IMR-90 (cell line): ENCODE data around the gene SMC6. TPM values are rescaled to one million over a fixed set of nuclear protein-coding genes. Genes with fewer than 3 reads are reported as not detected.

ENCODE experiments used
- ATAC-seq: fragments of 200-7000 bp; cut with Tn5 transposase; 2 replicates; pipeline ENCODE4 v1.9.1; 2020; ENCODE audit warnings: low read depth, mild to moderate bottlenecking, moderate library complexity
- BruUV-seq: library from RNA; stranded (reverse); fragments of 400-500 nt; replicated peaks from 2 replicates; lab custom pipeline; 2021; lab: Mats Ljungman, UMichigan
- CTCF ChIA-PET: fragments of 300-600 bp; formaldehyde crosslinking; extraction: SDS; loops from one replicate; lab custom pipeline; 2021; ENCODE audit warnings: antibody characterized with exemption; lab: Yijun Ruan, JAX
- POLR2A ChIA-PET: fragments of 300-600 bp; sonication (Branson Sonifier 250); formaldehyde crosslinking; loops from one replicate; lab custom pipeline; 2022; ENCODE audit warnings: antibody characterized with exemption; ENCODE audit not compliant: unreplicated experiment; lab: Charles Lee
- DNase-seq: peaks from one replicate; pipeline ENCODE4 v3.0.0; 2013
- H2AFZ ChIP-seq: replicated peaks from 2 replicates; pipeline ENCODE3; 2013; ENCODE audit warnings: low read length, mild to moderate bottlenecking; ENCODE audit not compliant: poor library complexity
- H2AK5ac ChIP-seq: 2 replicates; pipeline ENCODE4 v1.6.1; 2013; ENCODE audit warnings: low read depth, low read length, inconsistent platforms
- H2AK9ac ChIP-seq: replicated peaks from 2 replicates; pipeline ENCODE3; 2013; ENCODE audit warnings: mild to moderate bottlenecking, low read depth, low read length, moderate library complexity; ENCODE audit not compliant: poor library complexity
- H2BK120ac ChIP-seq: 2 replicates; pipeline ENCODE4 v1.6.1; 2013; ENCODE audit warnings: low read depth, low read length, inconsistent platforms
- H2BK15ac ChIP-seq: 3 replicates; pipeline ENCODE4 v1.6.1; 2013; ENCODE audit warnings: low read depth, low read length, inconsistent platforms
- H2BK20ac ChIP-seq: 2 replicates; pipeline ENCODE4 v1.6.1; 2013; ENCODE audit warnings: low read depth, mild to moderate bottlenecking, inconsistent platforms, low read length, moderate library complexity
- H2BK5ac ChIP-seq: 2 replicates; pipeline ENCODE4 v1.6.1; 2013; ENCODE audit warnings: mild to moderate bottlenecking, low read depth, low read length, inconsistent platforms; ENCODE audit not compliant: poor library complexity, severe bottlenecking
- H3K14ac ChIP-seq: replicated peaks from 2 replicates; pipeline ENCODE4 v1.6.1; 2013; ENCODE audit warnings: low read depth, low read length, inconsistent platforms
- H3K18ac ChIP-seq: 2 replicates; pipeline ENCODE4 v1.6.1; 2013; ENCODE audit warnings: low read depth, low read length, control low read depth
- H3K23ac ChIP-seq: 2 replicates; pipeline ENCODE4 v1.6.1; 2013; ENCODE audit warnings: low read depth, low read length, inconsistent platforms
- H3K27ac ChIP-seq: 2 replicates; pipeline ENCODE4 v1.5.1; 2013; ENCODE audit warnings: mild to moderate bottlenecking, control low read depth, low read length; ENCODE audit not compliant: insufficient read depth
- H3K27me3 ChIP-seq: 2 replicates; pipeline ENCODE4 v1.6.1; 2013; ENCODE audit warnings: low read length; ENCODE audit not compliant: control insufficient read depth, insufficient read depth
- H3K36me3 ChIP-seq: 2 replicates; pipeline ENCODE4 v1.6.1; 2013; ENCODE audit warnings: low read length, mixed read lengths; ENCODE audit not compliant: control insufficient read depth, insufficient read depth
- H3K4ac ChIP-seq: 2 replicates; pipeline ENCODE4 v1.6.1; 2013; ENCODE audit warnings: low read depth, low read length, inconsistent platforms
- H3K4me1 ChIP-seq: 2 replicates; pipeline ENCODE4 v1.6.1; 2013; ENCODE audit warnings: low read length, mixed read lengths; ENCODE audit not compliant: control insufficient read depth, insufficient read depth
- H3K4me2 ChIP-seq: 2 replicates; pipeline ENCODE4 v1.6.1; 2013; ENCODE audit warnings: low read depth, mild to moderate bottlenecking, control low read depth, low read length, moderate library complexity
- H3K4me3 ChIP-seq: 2 replicates; pipeline ENCODE4 v1.5.1; 2013; ENCODE audit warnings: low read depth, mild to moderate bottlenecking, control low read depth, low read length, moderate library complexity; ENCODE audit not compliant: insufficient read depth
- H3K56ac ChIP-seq: 2 replicates; pipeline ENCODE4 v1.6.1; 2013; ENCODE audit warnings: low read length, inconsistent platforms; ENCODE audit not compliant: insufficient read depth; ENCODE audit errors: extremely low read depth
- H3K79me1 ChIP-seq, 2 experiments: 2 replicates each; pipeline ENCODE4 v1.6.1; 2013; ENCODE audit warnings: low read length in 2 of 2, inconsistent platforms in 1 of 2, low read depth in 1 of 2
- H3K9ac ChIP-seq: 2 replicates; pipeline ENCODE4 v1.6.1; 2013; ENCODE audit warnings: low read depth, low read length, control low read depth
- H3K9me1 ChIP-seq: 2 replicates; pipeline ENCODE4 v1.6.1; 2013; ENCODE audit warnings: low read length, inconsistent platforms; ENCODE audit not compliant: insufficient read depth
- H3K9me3 ChIP-seq: 2 replicates; pipeline ENCODE4 v1.6.1; 2013; ENCODE audit warnings: low read length; ENCODE audit not compliant: control insufficient read depth, insufficient read depth
- H4K20me1 ChIP-seq: 2 replicates; pipeline ENCODE4 v1.6.1; 2013; ENCODE audit warnings: low read length, inconsistent platforms; ENCODE audit not compliant: insufficient read depth
- H4K5ac ChIP-seq: 2 replicates; pipeline ENCODE4 v1.6.1; 2013; ENCODE audit warnings: mild to moderate bottlenecking, low read depth, low read length, control low read depth
- H4K8ac ChIP-seq, 2 experiments: 2 replicates each; pipeline ENCODE4 v1.6.1; 2013; ENCODE audit warnings: low read depth in 2 of 2, low read length in 2 of 2, control low read depth in 1 of 2, inconsistent platforms in 1 of 2
- H4K91ac ChIP-seq: 2 replicates; pipeline ENCODE4 v1.6.1; 2013; ENCODE audit warnings: low read depth, low read length, inconsistent platforms; ENCODE audit not compliant: insufficient read depth
- BHLHE40 ChIP-seq: fragments of 150-350 bp; IDR thresholded peaks from 2 replicates; pipeline ENCODE4 v1.6.1; 2016; ENCODE audit warnings: mild to moderate bottlenecking, low read depth, low read length
- CEBPB ChIP-seq: IDR thresholded peaks from 2 replicates; pipeline ENCODE4 v1.6.1; 2012; ENCODE audit warnings: low read depth, low read length, improper control_type of control experiment
- CHD1 ChIP-seq: IDR thresholded peaks from 2 replicates; pipeline ENCODE4 v1.6.1; 2012; ENCODE audit warnings: low read depth, low read length, improper control_type of control experiment
- ELK1 ChIP-seq: fragments of 150-350 bp; IDR thresholded peaks from 2 replicates; pipeline ENCODE4 v1.6.1; 2016; ENCODE audit warnings: low read depth, mild to moderate bottlenecking, low read length, moderate library complexity, borderline replicate concordance
- FOS ChIP-seq: fragments of 150-350 bp; IDR thresholded peaks from 2 replicates; pipeline ENCODE4 v1.6.1; 2016; ENCODE audit warnings: low read depth, low read length
- MAFK ChIP-seq: IDR thresholded peaks from 2 replicates; pipeline ENCODE4 v1.6.1; 2012; ENCODE audit warnings: low read depth, low read length, improper control_type of control experiment
- MAZ ChIP-seq: IDR thresholded peaks from 2 replicates; pipeline ENCODE4 v1.6.1; 2012; ENCODE audit warnings: low read depth, mild to moderate bottlenecking, low read length, improper control_type of control experiment, moderate library complexity, borderline replicate concordance
- MXI1 ChIP-seq: IDR thresholded peaks from 2 replicates; pipeline ENCODE4 v1.6.1; 2012; ENCODE audit warnings: low read depth, mild to moderate bottlenecking, low read length, moderate library complexity, borderline replicate concordance
- NFE2L2 ChIP-seq: fragments of 150-350 bp; IDR thresholded peaks from 2 replicates; pipeline ENCODE4 v1.6.1; 2016; ENCODE audit warnings: low read depth, mild to moderate bottlenecking, low read length
- POLR2A ChIP-seq: IDR thresholded peaks from 2 replicates; pipeline ENCODE4 v1.6.1; 2012; ENCODE audit warnings: mild to moderate bottlenecking, low read depth, low read length
- RAD21 ChIP-seq: IDR thresholded peaks from 2 replicates; pipeline ENCODE4 v1.6.1; 2012; ENCODE audit warnings: low read length, improper control_type of control experiment
- RCOR1 ChIP-seq: IDR thresholded peaks from 2 replicates; pipeline ENCODE4 v1.6.1; 2012; ENCODE audit warnings: mild to moderate bottlenecking, low read length, improper control_type of control experiment; ENCODE audit not compliant: insufficient replicate concordance
- RFX5 ChIP-seq: IDR thresholded peaks from 2 replicates; pipeline ENCODE4 v1.8.0; 2012; ENCODE audit warnings: low read depth, mild to moderate bottlenecking, low read length, moderate library complexity
- SMC3 ChIP-seq: fragments of 150-350 bp; IDR thresholded peaks from 2 replicates; pipeline ENCODE4 v1.6.1; 2016; ENCODE audit warnings: low read depth, mild to moderate bottlenecking, antibody characterized with exemption, low read length, moderate library complexity
- whole genome bisulfite sequencing, 2 experiments: methylation state at CpG; one replicate each; pipeline versions ENCODE4 v1.1.5 to v1.1.7; 2013; ENCODE audit warnings: missing lambda C conversion rate in 2 of 2; ENCODE audit not compliant: insufficient read length in 1 of 2; ENCODE audit errors: extremely low coverage in 2 of 2; 5-methylcytosine and 5-hydroxymethylcytosine counted together
- dilution Hi-C: fragments of 300-500 bp; cut with HindIII; formaldehyde crosslinking; loops from one replicate; pipeline ENCODE4 v1.14.3; 2018; ENCODE audit warnings: low sequenced_read_pairs; ENCODE audit not compliant: unreplicated experiment
- in situ Hi-C: fragments of 300-500 bp; cut with MboI; formaldehyde crosslinking; loops from 3 replicates; pipeline ENCODE4 v1.14.3; 2019; ENCODE audit warnings: low sequenced_read_pairs, inconsistent platforms, mixed read lengths
- intact Hi-C: fragments of 100-400 bp; cut with micrococcal nuclease; formaldehyde crosslinking; loops from 2 replicates; pipeline ENCODE4 v1.10.0; 2022
- polyA plus RNA-seq, 3 experiments: library from polyadenylated mRNA; depleted of rRNA; stranded (reverse); fragments of >200 nt; gene quantifications; 2 replicates each; pipeline ENCODE4 v1.2.3, GENCODE V29; 2012; ENCODE audit warnings: low replicate concordance in 1 of 3
- total RNA-seq: library from RNA; depleted of rRNA; stranded (reverse); fragments of >200 nt; gene quantifications from 2 replicates; pipeline ENCODE4 v1.2.3, GENCODE V29; 2012
- TF ChIP-seq, protein P1 (sequence below): fragments of 150-350 bp; IDR thresholded peaks from 2 replicates; pipeline ENCODE4 v1.6.1; 2017; ENCODE audit warnings: mild to moderate bottlenecking, antibody characterized with exemption, low read length, low read depth
- TF ChIP-seq, protein P2 (sequence below): conservative IDR thresholded peaks from 2 replicates; pipeline ENCODE4 v1.5.1; 2012; ENCODE audit warnings: mild to moderate bottlenecking, low read depth, low read length, improper control_type of control experiment

The SMC6 gene
- total and polyA plus RNA-seq, 2 of the 4 experiments (the other 2 are of a cell fraction) = 6.5 to 10.4 TPM

- ChIA-PET POLR2A (no interaction called here), CTCF (interaction anchor here (0.6 to 0.7 kb wide), 3 partner anchors 26 to 1993 kb away, joined by 3 to 6 read pairs (median 5); no protein-coding TSS in a partner anchor)
- H3K18ac ChIP-seq = no peak overlapping the region
- no peaks in the 10 kb centered on the region for H3K9me1 ChIP-seq
- H3K27ac ChIP-seq = no peak overlapping the region
- H2AK9ac ChIP-seq = no peak overlapping the region
- peaks cover 8% of the 10 kb centered on the region for H3K36me3 ChIP-seq
- no peaks in the 10 kb centered on the region for H3K4me1 ChIP-seq
- no peak overlapping the region for H2BK5ac ChIP-seq
- H3K27me3 ChIP-seq = no peaks in the 10 kb centered on the region
- no peak overlapping the region for H3K56ac ChIP-seq
- no peak overlapping the region for H3K4me3 ChIP-seq
- no peak overlapping the region for H3K4me2 ChIP-seq
- no peak overlapping the region for H2AK5ac ChIP-seq
- H4K20me1 ChIP-seq = no peaks in the 10 kb centered on the region
- H2BK20ac ChIP-seq = no peak overlapping the region
- H4K5ac ChIP-seq = no peak overlapping the region
- H3K9me3 ChIP-seq = no peaks in the 10 kb centered on the region
- no peak overlapping the region for H4K91ac ChIP-seq
- H3K4ac ChIP-seq = no peak overlapping the region
- dilution Hi-C loops = no loop called here
- H2AFZ ChIP-seq = no peak overlapping the region
- BruUV-seq = no TSS peak
- no peak overlapping the region for H2BK15ac ChIP-seq
- ATAC-seq (no peak), DNase-seq (no peak)
- WGBS, 2 experiments = no CpG with 5 or more reads among the region's 7 CpGs
- no peak overlapping the region for H2BK120ac ChIP-seq
- no peak for TF ChIP-seq MAFK
- no peak for TF ChIP-seq POLR2A
- TF ChIP-seq BHLHE40 = no peak
- TF ChIP-seq CHD1 = no peak
- TF ChIP-seq, protein P1, sequence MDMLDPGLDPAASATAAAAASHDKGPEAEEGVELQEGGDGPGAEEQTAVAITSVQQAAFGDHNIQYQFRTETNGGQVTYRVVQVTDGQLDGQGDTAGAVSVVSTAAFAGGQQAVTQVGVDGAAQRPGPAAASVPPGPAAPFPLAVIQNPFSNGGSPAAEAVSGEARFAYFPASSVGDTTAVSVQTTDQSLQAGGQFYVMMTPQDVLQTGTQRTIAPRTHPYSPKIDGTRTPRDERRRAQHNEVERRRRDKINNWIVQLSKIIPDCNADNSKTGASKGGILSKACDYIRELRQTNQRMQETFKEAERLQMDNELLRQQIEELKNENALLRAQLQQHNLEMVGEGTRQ = no peak
- no peak for TF ChIP-seq RAD21
- no peak for TF ChIP-seq MAZ
- no peak for TF ChIP-seq NFE2L2
- no peak for TF ChIP-seq FOS
- no peak for TF ChIP-seq RFX5
- TF ChIP-seq, protein P2, sequence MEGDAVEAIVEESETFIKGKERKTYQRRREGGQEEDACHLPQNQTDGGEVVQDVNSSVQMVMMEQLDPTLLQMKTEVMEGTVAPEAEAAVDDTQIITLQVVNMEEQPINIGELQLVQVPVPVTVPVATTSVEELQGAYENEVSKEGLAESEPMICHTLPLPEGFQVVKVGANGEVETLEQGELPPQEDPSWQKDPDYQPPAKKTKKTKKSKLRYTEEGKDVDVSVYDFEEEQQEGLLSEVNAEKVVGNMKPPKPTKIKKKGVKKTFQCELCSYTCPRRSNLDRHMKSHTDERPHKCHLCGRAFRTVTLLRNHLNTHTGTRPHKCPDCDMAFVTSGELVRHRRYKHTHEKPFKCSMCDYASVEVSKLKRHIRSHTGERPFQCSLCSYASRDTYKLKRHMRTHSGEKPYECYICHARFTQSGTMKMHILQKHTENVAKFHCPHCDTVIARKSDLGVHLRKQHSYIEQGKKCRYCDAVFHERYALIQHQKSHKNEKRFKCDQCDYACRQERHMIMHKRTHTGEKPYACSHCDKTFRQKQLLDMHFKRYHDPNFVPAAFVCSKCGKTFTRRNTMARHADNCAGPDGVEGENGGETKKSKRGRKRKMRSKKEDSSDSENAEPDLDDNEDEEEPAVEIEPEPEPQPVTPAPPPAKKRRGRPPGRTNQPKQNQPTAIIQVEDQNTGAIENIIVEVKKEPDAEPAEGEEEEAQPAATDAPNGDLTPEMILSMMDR = no peak
- TF ChIP-seq MXI1 = no peak
- no peak for TF ChIP-seq SMC3
- TF ChIP-seq CEBPB = no peak
- TF ChIP-seq RCOR1 = no peak
- no peak for TF ChIP-seq ELK1
- H3K79me1 ChIP-seq = 0 out of 4 replicates have a peak, but pooled peaks cover 0 to 4% of the 10 kb centered on the region in 2 experiments
- intact Hi-C loops = no loop called here
- H3K23ac ChIP-seq = no peak overlapping the region
- no peak overlapping the region for H3K14ac ChIP-seq
- in situ Hi-C loops = no loop called here
- H4K8ac ChIP-seq = no peak overlapping the region
- H3K9ac ChIP-seq = no peak overlapping the region
Observed at GRCh38 chr2:17690776-17691175, 62.8 kb downstream of the SMC6 start.
